Astrocyte of the cerebellum (primary cell): ENCODE data around the gene FOXF2.

Source experiments
- DNase-seq: peaks from one replicate; pipeline ENCODE4 v3.0.0-alpha.2; 2011; ENCODE audit warnings: low read depth
- H3K4me3 ChIP-seq: 2 replicates; pipeline ENCODE4 v1.5.1; 2011; ENCODE audit warnings: mild to moderate bottlenecking, low read depth, low read length, moderate library complexity
- CTCF ChIP-seq: IDR thresholded peaks from 2 replicates; pipeline ENCODE4 v1.5.1; 2012; ENCODE audit warnings: low read length, low read depth, moderate library complexity, mild to moderate bottlenecking; ENCODE audit errors: missing control alignments
- in situ Hi-C: cut with HindIII; loops from 2 replicates; pipeline ENCODE4 v1.10.0; 2017; ENCODE audit warnings: low sequenced_read_pairs

FOXF2 gene

DNA sequence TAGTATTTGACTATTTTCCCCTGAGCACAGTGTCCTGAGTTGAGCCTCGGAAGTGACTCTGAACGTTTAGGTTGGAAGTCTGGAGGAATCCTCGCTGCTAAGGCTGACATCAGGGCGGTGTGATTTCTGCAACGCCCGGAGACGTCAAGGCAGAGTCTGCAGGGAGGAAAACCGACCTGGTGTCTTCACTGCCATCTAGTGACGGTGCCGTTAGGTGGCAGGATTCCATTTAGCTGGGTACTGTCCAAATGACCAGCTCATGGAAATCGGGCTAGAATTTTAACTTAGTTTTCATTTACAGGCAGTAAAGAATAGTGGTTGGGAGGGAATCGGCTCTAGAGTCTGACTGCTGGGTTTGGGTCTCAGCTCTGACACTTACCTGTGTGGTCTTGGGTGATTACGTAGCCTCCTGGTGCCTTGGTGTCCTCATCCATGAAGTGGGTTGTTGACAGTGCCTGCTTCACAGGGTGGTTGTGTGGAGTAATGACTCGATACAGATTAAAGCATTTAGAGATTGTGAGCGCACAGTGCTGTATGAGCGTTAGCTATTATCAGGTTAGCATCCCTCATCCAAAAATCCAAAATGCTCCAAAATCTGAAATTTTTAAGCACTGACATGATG lies 35.0 kb downstream of the FOXF2 start:
- in situ Hi-C loops = no loop called here
- TF ChIP-seq CTCF = peak; percentile 68
- no peak overlapping the region for H3K4me3 ChIP-seq
- DNase-seq = peak; percentile 24

DNA sequence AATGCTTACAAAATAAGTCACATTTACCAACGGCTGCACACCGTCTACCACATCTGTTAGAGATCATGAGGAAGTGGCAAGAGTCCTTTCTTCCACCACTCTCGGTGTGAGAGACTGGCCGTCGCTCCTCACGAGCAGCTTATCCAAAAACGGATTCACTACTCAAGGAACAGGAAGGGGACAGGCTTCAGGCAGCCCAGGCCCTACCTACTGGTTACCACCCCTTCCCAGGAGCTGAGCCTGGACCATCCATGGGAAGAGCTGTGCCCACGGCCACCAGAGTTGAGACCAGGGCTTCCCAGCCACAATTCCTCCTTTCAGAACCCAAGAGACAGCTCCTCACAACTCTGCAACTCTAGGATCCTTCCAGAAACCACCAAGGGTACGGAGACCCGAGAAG lies 37.0 kb downstream of the FOXF2 start:
- H3K4me3 ChIP-seq = no peak overlapping the region
- no peak for DNase-seq
- no peak for TF ChIP-seq CTCF
- in situ Hi-C loops = no loop called here

DNA sequence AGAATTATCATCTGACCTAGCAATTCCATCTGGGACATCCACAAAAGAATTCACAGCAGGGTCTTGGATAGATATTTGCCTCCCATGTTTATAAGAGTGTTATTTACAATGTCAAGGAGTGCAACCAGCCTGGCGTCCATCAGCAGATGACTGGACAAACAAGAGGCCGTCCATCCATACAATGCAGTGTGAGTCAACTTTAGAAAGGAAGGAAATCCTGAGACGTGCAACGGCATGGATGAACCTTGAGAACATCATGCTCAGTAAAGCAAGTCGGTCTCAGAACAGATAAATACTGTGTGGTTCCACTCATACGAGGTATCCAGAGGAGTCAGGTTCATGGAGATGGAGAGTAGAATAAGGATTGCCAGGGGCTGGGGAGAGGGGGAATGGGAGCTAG lies 46.4 kb downstream of the FOXF2 start:
- DNase-seq = no peak
- in situ Hi-C loops = no loop called here
- no peak overlapping the region for H3K4me3 ChIP-seq
- TF ChIP-seq CTCF = no peak

GRCh38 chr6:1436334-1437306 lies 47.2 kb downstream of the FOXF2 start:
- H3K4me3 ChIP-seq = no peak overlapping the region
- peak; percentile 80 for TF ChIP-seq CTCF
- in situ Hi-C loops = no loop called here
- DNase-seq = peak; percentile 59

- no peak overlapping the region for H3K4me3 ChIP-seq
- DNase-seq = no peak
- no peak for TF ChIP-seq CTCF
- in situ Hi-C loops = no loop called here
These were observed 48.4 kb downstream of the FOXF2 start for GRCh38 chr6:1437553-1438406.

- H3K4me3 ChIP-seq = no peak overlapping the region
- DNase-seq = no peak
- no peak for TF ChIP-seq CTCF
- in situ Hi-C loops = no loop called here
These were observed 49.1 kb downstream of the FOXF2 start for GRCh38 chr6:1438471-1438881.
